Stimulated activated CD4-positive, alpha-beta T cell treated with anti-CD3 and anti-CD28 coated beads, TNF-alpha, amount 100 ng/mL, for 48 hours (primary cell): Measurements from ENCODE around the gene SPATA6L.
"Not testable (repeated sequence)": the region's sequence is repeated elsewhere in the genome, so short reads cannot be mapped to it uniquely, and the experiment has no call there.

Experiments
- DNase-seq, 3 donors: peaks; one replicate each; pipeline ENCODE4 v3.0.0-alpha.2; 2020; ENCODE audit warnings: low read depth in 3 of 3

Gene SPATA6L

DNA sequence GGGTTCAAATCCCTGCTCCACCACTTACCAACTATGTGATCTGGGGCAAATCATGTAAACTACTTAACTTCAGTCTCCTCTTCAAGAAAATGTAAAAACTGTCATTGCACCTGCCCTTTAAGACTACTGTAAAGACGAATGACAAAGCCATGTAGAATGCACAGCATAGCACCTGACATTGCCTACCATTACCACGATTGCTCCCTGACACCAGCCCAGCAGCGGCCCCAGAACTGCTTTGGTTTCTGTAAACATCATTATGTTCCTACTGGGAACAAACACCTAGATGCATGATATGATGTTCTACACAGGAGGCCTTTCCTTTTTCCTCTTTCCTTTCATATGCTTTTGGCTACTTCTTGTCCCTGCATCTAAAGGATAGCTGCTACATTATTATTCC is 27.3 kb downstream of the SPATA6L start:
- DNase-seq, result no peak

GRCh38 chr9:4630836-4631235 is 35.4 kb downstream of the SPATA6L start:
- no peak for DNase-seq

- no peak for DNase-seq
These were observed 44.3 kb downstream of the SPATA6L start for GRCh38 chr9:4622016-4622415.

GRCh38 chr9:4620881-4621555 is 45.3 kb downstream of the SPATA6L start:
- DNase-seq, result no peak

- DNase-seq, result no peak
These were observed 46.1 kb downstream of the SPATA6L start for GRCh38 chr9:4620057-4620765.

GRCh38 chr9:4618700-4619099 is 47.6 kb downstream of the SPATA6L start:
- DNase-seq, result no peak

DNA sequence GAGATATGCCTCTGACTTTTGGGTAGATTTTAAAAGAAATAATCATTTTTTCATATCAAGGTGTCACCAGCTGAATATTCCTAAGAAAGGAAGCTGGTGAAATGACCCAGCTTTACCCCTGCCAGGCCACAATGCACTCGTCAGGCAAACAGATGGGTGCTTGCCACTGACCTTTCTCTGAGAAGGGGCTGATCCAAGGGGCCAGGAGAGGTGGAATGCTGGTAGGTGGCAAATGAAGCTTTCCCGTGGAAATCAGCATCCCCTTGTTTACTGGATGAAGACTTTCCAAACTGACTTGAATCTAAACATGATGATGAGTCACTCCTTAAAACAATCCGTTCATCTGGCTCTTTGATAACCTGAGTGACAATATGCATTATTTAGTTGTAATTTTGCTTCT is 48.5 kb downstream of the SPATA6L start:
- DNase-seq, result no peak

DNA sequence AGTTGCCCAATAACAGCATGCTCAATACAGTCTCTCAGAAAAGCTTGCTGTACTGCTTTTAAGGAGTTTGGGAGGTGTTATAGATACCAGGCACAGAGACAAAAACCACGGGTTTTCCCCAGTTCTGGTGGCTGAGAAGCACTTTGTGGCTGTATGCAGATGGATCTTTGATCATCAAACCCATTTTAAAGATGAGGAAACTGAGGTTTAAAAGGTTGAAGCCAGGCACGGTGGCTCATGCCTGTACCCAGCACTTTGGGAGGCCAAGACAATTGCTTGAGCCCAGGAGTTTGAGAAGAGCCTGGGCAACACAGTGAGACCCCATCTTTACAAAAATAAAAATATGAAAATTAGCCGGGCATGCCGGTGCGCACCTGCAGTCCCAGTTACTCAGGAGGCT is 50.5 kb downstream of the SPATA6L start:
- DNase-seq, result no peak

GRCh38 chr9:4615251-4615650 is 51.0 kb downstream of the SPATA6L start:
- no peak for DNase-seq

GRCh38 chr9:4614627-4615026 is 51.7 kb downstream of the SPATA6L start:
- no peak for DNase-seq

- DNase-seq, result not testable (repeated sequence)
These were observed 60.2 kb downstream of the SPATA6L start for GRCh38 chr9:4606033-4606432.

GRCh38 chr9:4604678-4605095 is 61.6 kb downstream of the SPATA6L start:
- DNase-seq, result peak; percentile 27 to 64 (median 50)

GRCh38 chr9:4603830-4604229 is 62.5 kb downstream of the SPATA6L start:
- DNase-seq, result no peak

DNA sequence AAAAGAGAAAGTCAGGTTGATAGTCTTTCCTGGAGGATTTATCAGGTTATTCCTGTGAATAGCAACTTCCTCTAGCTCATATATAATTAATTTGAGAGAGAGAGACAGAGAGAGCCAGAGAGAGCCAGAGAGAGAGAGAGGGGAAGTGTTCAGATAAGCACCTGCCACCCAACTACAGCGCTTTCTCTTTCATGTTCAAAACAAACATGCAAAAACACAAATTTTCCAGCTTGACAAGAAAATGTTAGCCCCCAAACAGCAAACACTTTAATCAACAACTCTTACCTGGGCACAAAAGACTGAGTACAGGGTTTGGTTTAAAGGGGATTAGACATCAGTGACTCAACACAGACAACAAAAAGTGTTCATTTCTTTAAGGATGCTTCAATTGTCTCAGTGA is 65.9 kb downstream of the SPATA6L start:
- DNase-seq, result no peak

DNA sequence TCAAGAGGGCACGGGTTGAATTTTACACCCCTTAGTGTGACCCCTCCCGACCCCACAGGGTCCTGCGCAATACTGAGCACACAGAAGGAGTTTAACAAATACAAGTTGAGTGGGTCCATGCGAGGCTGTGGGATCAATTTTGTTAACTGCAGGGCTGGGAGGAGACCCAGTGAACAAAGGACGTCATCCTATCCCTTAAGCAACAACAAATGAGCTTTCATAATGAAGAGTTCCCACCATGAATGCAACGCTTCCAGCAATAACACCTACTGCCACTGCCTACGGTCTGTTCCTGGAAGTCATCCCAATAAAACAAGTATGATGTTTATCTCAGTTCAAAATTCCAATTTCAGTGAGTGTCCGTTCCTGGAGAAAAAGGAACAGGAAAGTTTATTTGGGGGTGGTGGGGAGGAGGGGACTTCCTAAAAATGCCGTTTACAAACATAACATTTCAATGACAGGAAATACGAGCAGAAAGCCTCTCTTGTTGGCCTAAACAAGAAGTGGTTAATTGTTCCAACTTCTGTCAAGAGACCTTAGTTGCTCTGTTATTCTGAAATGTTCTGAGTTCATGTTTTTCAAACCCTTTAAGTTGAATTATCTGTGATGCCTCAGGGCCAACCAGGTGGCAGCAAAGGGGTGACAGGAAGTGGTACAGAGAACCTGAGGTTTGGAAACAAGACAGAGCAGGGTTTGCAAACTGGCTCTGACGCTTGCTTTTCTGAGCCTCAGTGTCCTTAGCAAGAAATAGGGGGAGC is 69.9 kb downstream of the SPATA6L start:
- DNase-seq, result peak in 2 of 3 donors; percentile 9 to 24

DNA sequence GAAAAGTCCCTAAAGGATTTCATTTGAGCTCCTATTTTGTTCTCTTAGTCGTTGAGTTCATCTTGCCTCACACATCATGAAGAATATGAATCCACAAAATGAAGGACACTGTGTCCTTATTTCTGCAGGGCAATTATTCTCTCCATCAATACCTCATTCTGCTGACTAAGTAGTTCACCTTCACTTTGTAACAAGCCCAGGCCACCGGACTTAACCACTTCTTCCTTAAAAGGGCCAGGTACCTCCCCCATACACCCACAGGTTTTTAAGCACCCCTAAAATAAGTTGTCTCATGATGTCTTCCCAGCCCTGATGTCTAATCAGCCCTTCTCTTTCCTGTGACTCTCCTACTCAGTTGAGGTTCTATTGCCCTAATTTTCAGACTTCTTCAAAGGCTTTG is 71.3 kb downstream of the SPATA6L start:
- no peak for DNase-seq

- DNase-seq, result no peak
These were observed 71.7 kb downstream of the SPATA6L start for GRCh38 chr9:4594545-4594944.

GRCh38 chr9:4592886-4593285 is 73.4 kb downstream of the SPATA6L start:
- DNase-seq, result no peak

DNA sequence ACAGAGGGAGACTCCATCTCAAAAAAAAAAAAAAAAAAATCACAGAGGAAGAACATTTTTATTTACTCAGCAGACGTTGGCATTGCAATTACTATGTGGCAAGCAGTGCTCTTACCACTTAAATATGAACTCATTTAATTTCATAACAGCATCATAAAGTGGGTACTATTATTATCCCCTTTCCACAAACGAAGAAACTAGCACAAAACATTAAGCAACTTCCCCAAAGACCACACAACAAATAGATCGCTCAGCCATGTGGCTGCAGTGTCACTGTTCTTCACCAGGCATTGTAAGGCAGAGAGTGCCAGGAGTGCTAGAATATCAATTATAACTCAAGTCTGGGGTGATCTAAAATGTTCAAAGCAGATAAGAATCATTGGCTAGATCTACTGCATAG is 74.0 kb downstream of the SPATA6L start:
- no peak for DNase-seq

DNA sequence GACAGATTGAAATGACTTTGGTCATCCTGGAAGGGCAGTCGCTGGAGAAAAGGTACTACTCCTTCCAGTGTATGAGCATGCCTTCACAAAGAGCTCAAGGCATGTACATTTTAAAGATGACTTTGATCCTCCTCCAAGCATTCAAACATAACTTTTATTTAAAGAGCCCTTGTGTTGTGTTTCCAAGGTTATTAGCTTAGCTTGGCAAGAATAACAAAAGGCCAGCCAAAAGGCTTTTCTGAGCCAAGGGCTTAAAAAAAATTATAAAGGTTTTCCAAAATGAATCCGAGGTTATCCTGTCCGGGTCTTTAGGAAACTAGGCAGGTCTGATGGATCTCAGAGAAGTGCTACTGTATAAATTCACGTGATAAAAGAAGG is 75.2 kb downstream of the SPATA6L start:
- DNase-seq, result no peak

DNA sequence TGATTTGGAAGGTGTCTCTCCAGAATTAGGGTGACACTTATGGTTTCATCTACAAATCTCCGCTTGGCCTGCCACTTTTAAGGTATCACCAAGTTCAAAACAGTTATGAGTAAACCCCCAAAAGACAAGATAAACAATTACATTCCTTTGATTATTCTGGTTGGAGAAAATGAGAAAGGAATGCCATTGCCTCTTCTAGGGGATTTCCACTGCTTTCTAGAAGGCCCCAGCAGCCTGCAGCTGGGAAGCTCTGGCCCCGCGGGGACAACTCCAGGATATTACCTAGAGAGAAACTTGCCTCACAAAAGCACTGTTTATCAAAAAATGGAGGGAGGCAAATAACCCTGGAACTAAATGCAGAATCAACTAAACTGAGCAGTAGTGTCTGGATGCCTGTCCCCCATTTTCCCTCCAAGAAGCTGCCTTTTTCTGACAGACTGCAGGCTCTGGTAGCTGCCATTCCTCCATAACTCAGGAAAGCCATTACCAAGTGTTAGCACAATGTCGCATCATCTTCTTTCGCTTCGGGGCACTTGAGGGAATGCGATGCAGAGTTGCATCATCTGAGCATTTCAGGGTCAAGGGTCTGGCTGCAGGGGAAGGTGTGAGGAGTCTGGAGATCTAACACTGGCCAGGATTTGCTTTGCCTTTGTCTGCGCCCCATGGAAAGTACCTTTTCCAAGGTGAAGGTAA is 75.7 kb downstream of the SPATA6L start:
- DNase-seq, result no peak

GRCh38 chr9:4588721-4589120 is 77.6 kb downstream of the SPATA6L start:
- DNase-seq, result no peak
